D721Med (cell line): ENCODE data around the gene VDR.

Experiments
- DNase-seq: peaks from one replicate; pipeline ENCODE4 v3.0.0; 2011; ENCODE audit warnings: low spot score; ENCODE audit not compliant: insufficient read length
- FAIRE-seq: peaks from 2 replicates; lab custom pipeline; 2011; peaks lifted over from hg19 to GRCh38; lab: Jason Lieb, UNC
- CTCF ChIP-seq: IDR thresholded peaks from 2 replicates; pipeline ENCODE4 v1.5.1; 2012; ENCODE audit warnings: mild to moderate bottlenecking, control low read depth; ENCODE audit not compliant: insufficient read depth; ENCODE audit errors: missing control alignments

Gene VDR

GRCh38 chr12:47799357-47799955 is 105.3 kb downstream of the VDR start:
- FAIRE-seq, result no peak
- no peak for DNase-seq
- no peak for TF ChIP-seq CTCF

DNA sequence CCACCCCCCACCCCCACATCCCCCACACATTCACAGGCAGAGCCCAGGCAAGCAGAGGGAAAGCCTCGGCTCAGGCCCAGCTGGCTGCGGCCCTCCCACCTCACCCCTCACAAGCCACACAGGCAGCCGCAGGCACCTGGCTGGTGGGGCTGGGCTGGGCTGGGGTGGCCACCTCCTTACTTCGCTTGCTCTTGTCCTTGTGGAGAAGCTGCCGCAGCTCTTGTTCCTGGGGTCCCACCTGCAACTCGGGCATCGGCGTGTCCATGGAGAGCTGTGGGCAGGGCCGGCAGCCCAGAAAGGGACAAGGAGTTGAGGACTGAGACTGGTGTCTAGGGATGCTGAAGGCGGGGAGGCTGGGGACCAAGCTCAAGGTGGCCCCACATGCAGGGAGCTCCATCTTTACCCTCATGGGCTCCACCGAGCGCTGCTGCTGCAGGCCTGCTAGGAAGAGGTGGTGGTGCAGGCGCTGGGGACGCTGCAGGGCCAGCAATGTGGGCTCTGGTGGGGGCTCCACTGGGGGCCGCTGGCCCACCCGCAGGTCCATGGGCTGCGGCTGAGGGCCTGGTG is 106.3 kb downstream of the VDR start:
- FAIRE-seq, result no peak
- DNase-seq, result no peak
- TF ChIP-seq CTCF, result no peak

GRCh38 chr12:47797441-47797840 is 107.4 kb downstream of the VDR start:
- no peak for DNase-seq
- no peak for FAIRE-seq
- TF ChIP-seq CTCF, result peak; percentile 16

GRCh38 chr12:47795814-47796411 is 108.9 kb downstream of the VDR start:
- no peak for DNase-seq
- TF ChIP-seq CTCF, result no peak
- no peak for FAIRE-seq

DNA sequence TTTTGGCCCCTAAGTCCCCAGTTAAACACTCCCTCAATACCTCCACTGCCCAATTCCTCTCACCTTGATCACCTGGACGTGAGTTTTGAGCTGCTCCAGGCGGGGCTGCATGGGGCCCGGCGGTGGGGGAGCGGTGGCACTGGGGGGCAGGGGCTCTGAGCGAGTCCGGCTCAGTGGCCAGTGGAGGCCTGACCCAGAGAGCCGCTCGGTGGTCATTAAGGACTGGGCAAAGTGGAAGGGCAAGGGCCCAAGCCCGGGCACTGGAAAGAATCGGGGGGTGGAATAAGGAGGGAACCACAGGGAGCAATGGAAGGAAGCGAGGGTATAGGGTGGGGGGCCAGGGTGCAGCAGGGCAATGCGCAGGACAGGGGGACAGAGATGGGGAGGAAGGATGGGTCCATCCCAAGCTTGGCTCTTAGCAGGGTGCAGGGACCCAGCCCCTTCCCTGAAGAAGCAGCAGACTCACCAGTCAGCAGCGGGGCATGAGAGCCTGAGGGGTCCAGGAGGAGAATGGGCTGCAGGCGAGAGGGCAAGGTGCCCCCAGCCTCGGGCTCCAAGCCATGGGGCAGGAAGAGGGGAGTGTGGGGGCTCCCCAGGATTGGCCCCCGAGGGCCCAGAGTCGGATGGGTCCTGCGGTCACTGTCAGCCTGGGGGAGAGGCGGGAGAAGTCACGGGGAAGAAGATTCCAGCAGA is 109.5 kb downstream of the VDR start:
- FAIRE-seq (no peak), DNase-seq (no peak)
- TF ChIP-seq CTCF, result no peak

GRCh38 chr12:47794679-47795078 is 110.1 kb downstream of the VDR start:
- DNase-seq (no peak), FAIRE-seq (no peak)
- no peak for TF ChIP-seq CTCF
